NCI-H1930 (cell line): ENCODE measurements around the gene AGRN.
"Not testable (repeated sequence)": the region's sequence is repeated elsewhere in the genome, so short reads cannot be mapped to it uniquely, and the experiment has no call there.

Source experiments
- DNase-seq, 2 experiments: peaks; one replicate each; lab custom pipeline; 2025; lab: John Stamatoyannopoulos, UW

Gene AGRN

GRCh38 chr1:981955-982558 lies 37.9 kb upstream of the AGRN start, which contains the start of gene PERM1:
TSS of gene PERM1 (minus strand) at chr1:982093. CDS start at chr1:981029, 1,064 bp downstream.
- DNase-seq: no peak

- no peak for DNase-seq
Measured at GRCh38 chr1:982765-983436, 37.0 kb upstream of the AGRN start.

GRCh38 chr1:983798-984475 lies 36.0 kb upstream of the AGRN start:
- DNase-seq: peak in 1 of 2 experiments; percentile 46

- no peak for DNase-seq
Measured at GRCh38 chr1:984476-984814, 35.5 kb upstream of the AGRN start.

- no peak for DNase-seq
Measured at GRCh38 chr1:985126-985525, 34.8 kb upstream of the AGRN start.

- DNase-seq: not testable (repeated sequence)
Measured at GRCh38 chr1:988061-988460, 31.9 kb upstream of the AGRN start.

DNA sequence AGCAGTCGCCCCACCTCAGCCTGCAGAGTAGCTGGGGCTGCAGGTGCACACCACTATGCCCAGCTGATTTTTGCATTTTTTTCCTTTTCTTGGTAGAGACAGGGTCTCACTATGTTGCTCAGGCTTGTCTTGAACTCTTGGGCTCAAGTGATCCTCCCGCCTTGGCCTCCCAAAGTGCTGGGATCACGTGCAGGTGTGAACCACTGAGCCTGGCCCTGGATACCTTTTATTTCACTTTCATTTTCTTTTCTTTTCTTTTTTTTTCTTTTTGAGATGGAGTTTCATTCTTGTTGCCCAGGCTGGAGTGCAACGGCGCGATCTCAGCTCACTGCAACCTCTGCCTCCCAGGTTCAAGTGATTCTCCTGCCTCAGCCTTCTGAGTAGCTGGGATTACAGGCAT lies 28.6 kb upstream of the AGRN start:
- DNase-seq: not testable (repeated sequence)

GRCh38 chr1:991895-992294 lies 28.0 kb upstream of the AGRN start:
- no peak for DNase-seq

- DNase-seq: no peak
Measured at GRCh38 chr1:992362-992761, 27.6 kb upstream of the AGRN start.

DNA sequence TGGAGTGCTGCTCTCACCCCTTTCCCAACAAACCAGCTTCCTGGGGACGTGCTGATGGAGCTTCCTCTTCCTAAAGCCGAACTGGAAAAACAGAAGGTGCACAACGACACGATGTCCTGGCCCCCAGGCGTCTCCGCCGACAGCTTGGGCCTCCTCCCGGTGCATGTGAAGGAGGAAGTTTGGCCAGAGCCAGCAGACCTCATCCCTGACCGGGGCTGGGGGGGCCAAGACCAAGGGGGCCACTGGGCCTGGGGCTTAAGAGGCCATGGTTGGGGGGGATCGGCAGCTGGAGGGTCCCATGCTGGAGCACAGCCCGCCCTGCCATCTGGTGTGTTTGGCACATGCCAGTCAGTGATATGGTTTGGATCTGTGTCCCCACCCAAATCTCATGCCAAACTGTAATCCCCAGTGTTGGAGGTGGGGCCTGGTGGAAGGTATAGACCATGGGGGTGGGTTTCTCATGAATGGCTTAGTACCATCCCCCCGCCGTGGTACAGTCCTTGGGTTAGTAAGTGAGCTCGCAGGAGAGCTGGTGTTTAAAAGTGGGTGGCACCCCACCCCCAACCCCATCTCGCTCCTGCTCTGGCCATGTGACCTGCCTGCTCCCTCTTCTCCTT lies 26.4 kb upstream of the AGRN start:
- DNase-seq: no peak

- DNase-seq: not testable (repeated sequence)
Measured at GRCh38 chr1:994546-994945, 25.4 kb upstream of the AGRN start.

- DNase-seq: no peak
Measured at GRCh38 chr1:995665-996633, 24.0 kb upstream of the AGRN start.

GRCh38 chr1:996851-997712 lies 22.8 kb upstream of the AGRN start:
- no peak for DNase-seq

GRCh38 chr1:997713-997992 lies 22.3 kb upstream of the AGRN start:
- no peak for DNase-seq

- DNase-seq: no peak
Measured at GRCh38 chr1:997993-998744, 21.8 kb upstream of the AGRN start.

DNA sequence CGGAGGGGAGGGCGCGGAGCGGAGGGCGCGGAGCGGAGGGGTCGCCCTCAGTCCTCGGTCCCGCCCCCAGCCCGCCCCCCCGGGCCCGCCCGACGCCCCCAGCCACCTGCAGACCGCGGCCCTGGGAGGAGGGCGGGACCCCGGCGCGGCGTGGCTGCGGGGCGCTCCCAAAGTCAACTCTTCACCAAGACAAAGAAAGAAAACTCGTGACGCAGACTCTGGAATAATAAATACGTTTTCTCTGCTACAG lies 21.2 kb upstream of the AGRN start:
- DNase-seq: no peak

- peak in 1 of 2 experiments; percentile 33 for DNase-seq
Measured at GRCh38 chr1:998995-999724, 20.8 kb upstream of the AGRN start.

DNA sequence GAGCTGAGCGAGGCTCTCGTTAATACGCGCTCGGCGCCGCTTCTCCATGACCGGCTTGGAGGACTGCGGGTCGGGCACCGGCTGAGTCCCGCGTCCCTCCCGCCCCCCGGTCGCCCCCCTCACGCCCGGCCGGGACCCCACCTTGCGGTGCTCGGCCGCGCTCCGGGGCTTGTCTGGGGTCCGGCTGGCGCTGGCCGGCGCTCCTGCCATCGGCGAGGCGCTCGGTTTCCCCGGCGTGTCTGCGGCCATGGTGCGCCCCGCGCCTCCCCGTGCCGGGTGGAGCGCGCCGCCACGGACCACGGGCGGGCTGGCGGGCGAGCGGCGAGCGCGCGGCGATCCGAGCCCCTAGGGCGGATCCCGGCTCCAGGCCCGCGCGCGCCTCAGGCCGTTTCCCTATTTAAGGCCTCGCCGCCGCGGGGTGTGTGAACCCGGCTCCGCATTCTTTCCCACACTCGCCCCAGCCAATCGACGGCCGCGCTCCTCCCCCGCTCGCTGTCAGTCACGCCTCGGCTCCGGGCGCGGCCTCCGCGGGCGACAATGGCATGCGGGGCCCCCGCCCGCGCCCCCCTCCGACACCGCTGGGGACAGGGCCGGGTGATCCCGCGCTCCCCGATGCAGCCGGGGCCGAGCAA lies 20.1 kb upstream of the AGRN start, which contains the start of gene HES4:
Gene HES4, minus strand, starts transcription at position 373 of the 632 bp plus-strand sequence. Its CDS starts 124 bp downstream, at position 249.
- peak; percentile 85 to 86 for DNase-seq

DNA sequence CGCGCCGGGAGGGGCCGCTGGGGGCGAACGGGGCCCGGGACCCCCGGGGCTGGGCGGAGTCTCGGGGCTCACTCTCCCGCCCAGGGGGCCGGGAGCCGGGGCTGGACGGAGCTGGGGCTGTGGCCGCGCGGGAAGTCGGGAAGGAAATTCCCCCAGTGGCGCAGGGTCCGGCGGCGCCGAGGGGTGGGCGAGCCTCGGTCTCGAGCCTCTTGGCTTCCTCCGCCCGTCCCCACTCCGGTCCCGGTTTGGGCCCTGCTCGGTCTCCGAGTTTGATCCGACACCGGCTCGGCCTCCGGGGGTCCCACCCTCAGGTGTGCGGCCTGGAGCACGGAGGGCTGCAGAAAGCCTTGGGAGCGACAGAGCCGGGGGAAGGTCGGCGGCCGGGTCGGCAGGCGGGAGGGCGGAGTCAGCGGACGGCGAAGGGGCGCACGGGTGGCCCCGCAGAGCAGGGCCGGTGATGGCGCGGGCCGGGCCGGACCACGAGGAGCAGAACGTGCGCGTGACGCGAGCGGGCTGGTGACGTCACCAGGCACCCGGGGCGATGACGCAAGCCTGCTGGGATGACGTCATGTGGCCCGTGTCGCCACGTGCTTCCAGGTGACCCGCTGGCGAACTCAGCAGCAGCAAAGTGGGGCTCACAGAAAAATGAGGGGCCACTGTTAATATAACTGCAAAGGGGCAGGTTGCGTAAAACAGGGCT lies 19.4 kb upstream of the AGRN start:
- peak; percentile 67 to 84 for DNase-seq
